GM23338 (cell line): ENCODE data around the gene TBC1D9B. TPM values are rescaled to one million over a fixed set of nuclear protein-coding genes. Genes with fewer than 3 reads are reported as not detected.
A peak's percentile ranks its signal among the peaks of the same experiment; 100 is the strongest.

Experiments
- ATAC-seq: fragments of 200-7000 bp; cut with Tn5 transposase; 3 replicates; pipeline ENCODE4 v1.9.1; 2020
- DNase-seq: peaks from one replicate; pipeline ENCODE4 v3.0.0-alpha.2; 2015; ENCODE audit warnings: low spot score
- H2AFZ ChIP-seq: fragments of 200-600 bp; sonication (generic); 2 replicates; pipeline ENCODE4 v1.8.0; 2016; ENCODE audit warnings: antibody characterized with exemption, mild to moderate bottlenecking, moderate library complexity
- H3F3A ChIP-seq: fragments of 200-600 bp; sonication (generic); replicated peaks from 2 replicates; pipeline ENCODE4 v1.8.0; 2017; ENCODE audit warnings: antibody characterized with exemption, mixed run types, low read depth
- H3K27ac ChIP-seq: fragments of 200-600 bp; sonication (generic); 2 replicates; pipeline ENCODE4 v1.6.1; 2016; ENCODE audit warnings: low read depth
- H3K27me3 ChIP-seq: fragments of 200-600 bp; sonication (generic); 2 replicates; pipeline ENCODE4 v1.8.0; 2016; ENCODE audit warnings: mild to moderate bottlenecking, mixed run types, moderate library complexity; ENCODE audit not compliant: insufficient read depth
- H3K36me3 ChIP-seq: fragments of 200-600 bp; sonication (generic); 2 replicates; pipeline ENCODE4 v1.8.0; 2016; ENCODE audit warnings: mild to moderate bottlenecking; ENCODE audit not compliant: insufficient read depth
- H3K4me1 ChIP-seq: fragments of 200-600 bp; sonication (generic); 2 replicates; pipeline ENCODE4 v1.8.0; 2016; ENCODE audit warnings: mild to moderate bottlenecking, moderate library complexity; ENCODE audit not compliant: insufficient read depth
- H3K4me2 ChIP-seq: fragments of 200-600 bp; sonication (generic); 2 replicates; pipeline ENCODE4 v1.7.1; 2017; ENCODE audit warnings: mixed run types
- H3K4me3 ChIP-seq: fragments of 200-600 bp; sonication (generic); 2 replicates; pipeline ENCODE4 v1.6.1; 2016; ENCODE audit warnings: mixed run types
- H3K79me2 ChIP-seq: fragments of 200-600 bp; sonication (generic); replicated peaks from 2 replicates; pipeline ENCODE4 v1.8.0; 2017; ENCODE audit warnings: mild to moderate bottlenecking; ENCODE audit not compliant: insufficient read depth
- H3K9me2 ChIP-seq: fragments of 200-600 bp; sonication (generic); 2 replicates; pipeline ENCODE4 v1.8.0; 2017; ENCODE audit not compliant: insufficient read depth
- H4K20me1 ChIP-seq: fragments of 200-600 bp; sonication (generic); replicated peaks from 2 replicates; pipeline ENCODE4 v1.8.0; 2017; ENCODE audit warnings: mild to moderate bottlenecking; ENCODE audit not compliant: insufficient read depth
- H3K27ac Mint-ChIP-seq: 2 replicates; pipeline ENCODE4 v1.8.0; 2020; ENCODE audit warnings: inconsistent platforms, mild to moderate bottlenecking, moderate library complexity, mixed read lengths
- H3K27me3 Mint-ChIP-seq: 3 replicates; pipeline ENCODE4 v1.8.0; 2022; ENCODE audit warnings: low read depth, mild to moderate bottlenecking, moderate library complexity, mixed read lengths, inconsistent platforms; ENCODE audit not compliant: insufficient read depth, poor library complexity
- H3K36me3 Mint-ChIP-seq: 3 replicates; pipeline ENCODE4 v1.8.0; 2021; ENCODE audit warnings: low read depth, mild to moderate bottlenecking, inconsistent platforms, moderate library complexity, mixed read lengths
- H3K4me1 Mint-ChIP-seq: 3 replicates; pipeline ENCODE4 v1.8.0; 2020; ENCODE audit warnings: mild to moderate bottlenecking, inconsistent platforms, mixed read lengths
- H3K4me3 Mint-ChIP-seq: 3 replicates; pipeline ENCODE4 v1.8.0; 2021; ENCODE audit warnings: moderate library complexity, mild to moderate bottlenecking, inconsistent platforms, mixed read lengths
- H3K9me3 Mint-ChIP-seq: 3 replicates; pipeline ENCODE4 v1.8.0; 2020; ENCODE audit warnings: moderate library complexity, mild to moderate bottlenecking, inconsistent platforms, mixed read lengths
- CREB1 ChIP-seq: fragments of 250-450 bp; sonication (Bioruptor Pico); IDR thresholded peaks from 2 replicates; pipeline ENCODE4 v1.5.0; 2020; ENCODE audit warnings: low read depth, mild to moderate bottlenecking, moderate library complexity
- EZH2 ChIP-seq: fragments of 200-600 bp; sonication (generic); IDR thresholded peaks from one replicate; pipeline ENCODE4 v1.8.0; 2017; ENCODE audit warnings: antibody characterized with exemption, mild to moderate bottlenecking, low read depth; ENCODE audit not compliant: unreplicated experiment
- EZH2phosphoT487 ChIP-seq: fragments of 200-600 bp; sonication (generic); IDR thresholded peaks from one replicate; pipeline ENCODE4 v1.8.1; 2018; ENCODE audit warnings: antibody characterized with exemption; ENCODE audit not compliant: unreplicated experiment
- JUNB ChIP-seq: IDR thresholded peaks from one replicate; pipeline ENCODE4 v1.6.1; 2016; ENCODE audit warnings: antibody characterized with exemption; ENCODE audit not compliant: unreplicated experiment
- NANOG ChIP-seq: IDR thresholded peaks from 2 replicates; pipeline ENCODE4 v1.6.1; 2016; ENCODE audit warnings: antibody characterized with exemption, borderline replicate concordance
- POLR2AphosphoS5 ChIP-seq: IDR thresholded peaks from 2 replicates; pipeline ENCODE4 v1.6.1; 2016; ENCODE audit warnings: antibody characterized with exemption, low read depth
- STAT1 ChIP-seq: IDR thresholded peaks from one replicate; pipeline ENCODE4 v1.6.1; 2016; ENCODE audit warnings: antibody characterized with exemption; ENCODE audit not compliant: unreplicated experiment
- ZNF114 ChIP-seq: fragments of 250-450 bp; sonication (Bioruptor Pico); IDR thresholded peaks from 2 replicates; pipeline ENCODE4 v1.5.0; 2020; ENCODE audit warnings: mild to moderate bottlenecking, moderate library complexity
- ZNF331 ChIP-seq: fragments of 250-450 bp; sonication (Bioruptor Pico); IDR thresholded peaks from 2 replicates; pipeline ENCODE4 v1.5.0; 2020; ENCODE audit warnings: low read depth, mild to moderate bottlenecking, moderate library complexity
- polyA plus RNA-seq: library from polyadenylated mRNA; unstranded; fragments of >200 nt; fragmentation: Nextera tagmentation; extraction: Ambion mirVana; gene quantifications from 2 replicates; pipeline ENCODE4 v1.2.1, GENCODE V29; 2016
- total RNA-seq: library from RNA; depleted of rRNA; stranded (reverse); fragments of >200 nt; shearing (Covaris generic); gene quantifications from 2 replicates; pipeline ENCODE4 v1.2.3, GENCODE V29; 2014
- TF ChIP-seq, protein P1 (sequence below): fragments of 250-450 bp; sonication (Bioruptor Pico); IDR thresholded peaks from 2 replicates; pipeline ENCODE4 v1.5.0; 2020; ENCODE audit warnings: mild to moderate bottlenecking, moderate library complexity
- TF ChIP-seq, protein P2 (sequence below): IDR thresholded peaks from one replicate; pipeline ENCODE4 v1.6.1; 2018; ENCODE audit warnings: antibody characterized with exemption; ENCODE audit not compliant: unreplicated experiment
- TF ChIP-seq, protein P3 (sequence below): IDR thresholded peaks from 2 replicates; pipeline ENCODE4 v1.6.1; 2016; ENCODE audit warnings: antibody characterized with exemption
- TF ChIP-seq, protein P4 (sequence below), 2 experiments: fragments of 200-600 bp in 1 of 2; sonication (generic) in 1 of 2; conservative IDR thresholded peaks; 2 replicates each; pipeline versions ENCODE4 v1.5.1 to v1.6.1; 2016 to 2017; ENCODE audit warnings: antibody characterized with exemption in 2 of 2, low read depth in 2 of 2, mild to moderate bottlenecking in 2 of 2, moderate library complexity in 1 of 2

TBC1D9B gene
- total and polyA plus RNA-seq, 2 experiments from 2014 or later, result 19.0 to 38.0 TPM

DNA sequence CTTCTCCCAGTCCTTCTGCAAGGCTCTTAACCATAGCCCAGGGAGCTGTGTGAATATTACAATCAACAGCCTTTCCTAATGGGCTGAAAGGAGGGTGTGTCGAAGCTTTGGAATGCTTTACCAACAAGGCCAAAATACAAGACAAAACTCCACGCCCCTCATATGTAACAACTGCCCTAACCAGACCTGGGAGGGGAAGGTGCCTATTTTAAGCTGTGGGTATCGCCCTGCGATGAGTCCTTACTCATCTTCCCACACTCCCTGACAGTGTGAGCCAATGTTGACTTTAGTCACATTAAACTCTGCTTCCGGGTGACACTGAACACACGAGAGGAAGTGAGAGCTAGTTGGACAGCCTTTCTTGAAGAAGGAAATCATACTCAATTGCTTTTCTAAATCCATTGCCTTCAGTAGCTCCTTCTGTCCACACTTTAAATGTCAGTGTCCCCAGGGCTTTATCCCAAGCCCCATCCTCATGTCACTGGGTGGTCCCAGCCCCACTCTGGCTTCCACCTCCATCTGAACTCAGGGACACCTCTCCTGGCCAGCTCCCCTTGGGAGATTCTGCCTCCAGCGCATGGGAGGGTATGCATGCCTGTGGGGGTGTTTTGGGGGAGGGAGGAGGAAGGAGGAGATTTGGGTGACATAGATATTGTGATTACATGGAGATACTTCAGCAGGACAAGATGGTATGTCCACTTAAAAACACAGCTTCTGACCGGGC lies 6.5 kb upstream of the TBC1D9B start:
- peaks cover 15% of the 10 kb centered on the region for H3K27me3 Mint-ChIP-seq
- no peak for ATAC-seq
- H3K4me1 Mint-ChIP-seq, result peaks cover 30% of the 10 kb centered on the region
- Histone ChIP-seq H3K4me3 (no peak overlapping the region), H3K4me1 (peaks cover 6% of the 10 kb centered on the region), H3K27me3 (no peaks in the 10 kb centered on the region), H3K36me3 (no peaks in the 10 kb centered on the region), H3K4me2 (no peak overlapping the region), H3K9me2 (no peaks in the 10 kb centered on the region), H3F3A (peaks cover 4% of the 10 kb centered on the region; the same call in 1 of the 2 replicates), H4K20me1 (no peaks in the 10 kb centered on the region), H3K79me2 (no peaks in the 10 kb centered on the region), H2AFZ (no peak overlapping the region), H3K27ac (no peak overlapping the region)
- no peak for TF ChIP-seq ZNF114 (CRISPR knock-in tag)
- TF ChIP-seq, protein P1, sequence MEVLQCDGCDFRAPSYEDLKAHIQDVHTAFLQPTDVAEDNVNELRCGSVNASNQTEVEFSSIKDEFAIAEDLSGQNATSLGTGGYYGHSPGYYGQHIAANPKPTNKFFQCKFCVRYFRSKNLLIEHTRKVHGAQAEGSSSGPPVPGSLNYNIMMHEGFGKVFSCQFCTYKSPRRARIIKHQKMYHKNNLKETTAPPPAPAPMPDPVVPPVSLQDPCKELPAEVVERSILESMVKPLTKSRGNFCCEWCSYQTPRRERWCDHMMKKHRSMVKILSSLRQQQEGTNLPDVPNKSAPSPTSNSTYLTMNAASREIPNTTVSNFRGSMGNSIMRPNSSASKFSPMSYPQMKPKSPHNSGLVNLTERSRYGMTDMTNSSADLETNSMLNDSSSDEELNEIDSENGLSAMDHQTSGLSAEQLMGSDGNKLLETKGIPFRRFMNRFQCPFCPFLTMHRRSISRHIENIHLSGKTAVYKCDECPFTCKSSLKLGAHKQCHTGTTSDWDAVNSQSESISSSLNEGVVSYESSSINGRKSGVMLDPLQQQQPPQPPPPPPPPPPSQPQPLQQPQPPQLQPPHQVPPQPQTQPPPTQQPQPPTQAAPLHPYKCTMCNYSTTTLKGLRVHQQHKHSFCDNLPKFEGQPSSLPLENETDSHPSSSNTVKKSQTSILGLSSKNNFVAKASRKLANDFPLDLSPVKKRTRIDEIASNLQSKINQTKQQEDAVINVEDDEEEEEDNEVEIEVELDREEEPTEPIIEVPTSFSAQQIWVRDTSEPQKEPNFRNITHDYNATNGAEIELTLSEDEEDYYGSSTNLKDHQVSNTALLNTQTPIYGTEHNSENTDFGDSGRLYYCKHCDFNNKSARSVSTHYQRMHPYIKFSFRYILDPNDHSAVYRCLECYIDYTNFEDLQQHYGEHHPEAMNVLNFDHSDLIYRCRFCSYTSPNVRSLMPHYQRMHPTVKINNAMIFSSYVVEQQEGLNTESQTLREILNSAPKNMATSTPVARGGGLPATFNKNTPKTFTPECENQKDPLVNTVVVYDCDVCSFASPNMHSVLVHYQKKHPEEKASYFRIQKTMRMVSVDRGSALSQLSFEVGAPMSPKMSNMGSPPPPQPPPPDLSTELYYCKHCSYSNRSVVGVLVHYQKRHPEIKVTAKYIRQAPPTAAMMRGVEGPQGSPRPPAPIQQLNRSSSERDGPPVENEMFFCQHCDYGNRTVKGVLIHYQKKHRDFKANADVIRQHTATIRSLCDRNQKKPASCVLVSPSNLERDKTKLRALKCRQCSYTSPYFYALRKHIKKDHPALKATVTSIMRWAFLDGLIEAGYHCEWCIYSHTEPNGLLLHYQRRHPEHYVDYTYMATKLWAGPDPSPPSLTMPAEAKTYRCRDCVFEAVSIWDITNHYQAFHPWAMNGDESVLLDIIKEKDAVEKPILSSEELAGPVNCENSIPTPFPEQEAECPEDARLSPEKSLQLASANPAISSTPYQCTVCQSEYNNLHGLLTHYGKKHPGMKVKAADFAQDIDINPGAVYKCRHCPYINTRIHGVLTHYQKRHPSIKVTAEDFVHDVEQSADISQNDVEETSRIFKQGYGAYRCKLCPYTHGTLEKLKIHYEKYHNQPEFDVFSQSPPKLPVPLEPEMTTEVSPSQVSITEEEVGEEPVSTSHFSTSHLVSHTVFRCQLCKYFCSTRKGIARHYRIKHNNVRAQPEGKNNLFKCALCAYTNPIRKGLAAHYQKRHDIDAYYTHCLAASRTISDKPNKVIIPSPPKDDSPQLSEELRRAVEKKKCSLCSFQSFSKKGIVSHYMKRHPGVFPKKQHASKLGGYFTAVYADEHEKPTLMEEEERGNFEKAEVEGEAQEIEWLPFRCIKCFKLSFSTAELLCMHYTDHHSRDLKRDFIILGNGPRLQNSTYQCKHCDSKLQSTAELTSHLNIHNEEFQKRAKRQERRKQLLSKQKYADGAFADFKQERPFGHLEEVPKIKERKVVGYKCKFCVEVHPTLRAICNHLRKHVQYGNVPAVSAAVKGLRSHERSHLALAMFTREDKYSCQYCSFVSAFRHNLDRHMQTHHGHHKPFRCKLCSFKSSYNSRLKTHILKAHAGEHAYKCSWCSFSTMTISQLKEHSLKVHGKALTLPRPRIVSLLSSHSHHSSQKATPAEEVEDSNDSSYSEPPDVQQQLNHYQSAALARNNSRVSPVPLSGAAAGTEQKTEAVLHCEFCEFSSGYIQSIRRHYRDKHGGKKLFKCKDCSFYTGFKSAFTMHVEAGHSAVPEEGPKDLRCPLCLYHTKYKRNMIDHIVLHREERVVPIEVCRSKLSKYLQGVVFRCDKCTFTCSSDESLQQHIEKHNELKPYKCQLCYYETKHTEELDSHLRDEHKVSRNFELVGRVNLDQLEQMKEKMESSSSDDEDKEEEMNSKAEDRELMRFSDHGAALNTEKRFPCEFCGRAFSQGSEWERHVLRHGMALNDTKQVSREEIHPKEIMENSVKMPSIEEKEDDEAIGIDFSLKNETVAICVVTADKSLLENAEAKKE (CRISPR knock-in tag), result no peak
- TF ChIP-seq ZNF331 (CRISPR knock-in tag), result no peak
- no peak for TF ChIP-seq NANOG
- TF ChIP-seq STAT1, result no peak
- no peak for TF ChIP-seq EZH2phosphoT487
- TF ChIP-seq, protein P2, sequence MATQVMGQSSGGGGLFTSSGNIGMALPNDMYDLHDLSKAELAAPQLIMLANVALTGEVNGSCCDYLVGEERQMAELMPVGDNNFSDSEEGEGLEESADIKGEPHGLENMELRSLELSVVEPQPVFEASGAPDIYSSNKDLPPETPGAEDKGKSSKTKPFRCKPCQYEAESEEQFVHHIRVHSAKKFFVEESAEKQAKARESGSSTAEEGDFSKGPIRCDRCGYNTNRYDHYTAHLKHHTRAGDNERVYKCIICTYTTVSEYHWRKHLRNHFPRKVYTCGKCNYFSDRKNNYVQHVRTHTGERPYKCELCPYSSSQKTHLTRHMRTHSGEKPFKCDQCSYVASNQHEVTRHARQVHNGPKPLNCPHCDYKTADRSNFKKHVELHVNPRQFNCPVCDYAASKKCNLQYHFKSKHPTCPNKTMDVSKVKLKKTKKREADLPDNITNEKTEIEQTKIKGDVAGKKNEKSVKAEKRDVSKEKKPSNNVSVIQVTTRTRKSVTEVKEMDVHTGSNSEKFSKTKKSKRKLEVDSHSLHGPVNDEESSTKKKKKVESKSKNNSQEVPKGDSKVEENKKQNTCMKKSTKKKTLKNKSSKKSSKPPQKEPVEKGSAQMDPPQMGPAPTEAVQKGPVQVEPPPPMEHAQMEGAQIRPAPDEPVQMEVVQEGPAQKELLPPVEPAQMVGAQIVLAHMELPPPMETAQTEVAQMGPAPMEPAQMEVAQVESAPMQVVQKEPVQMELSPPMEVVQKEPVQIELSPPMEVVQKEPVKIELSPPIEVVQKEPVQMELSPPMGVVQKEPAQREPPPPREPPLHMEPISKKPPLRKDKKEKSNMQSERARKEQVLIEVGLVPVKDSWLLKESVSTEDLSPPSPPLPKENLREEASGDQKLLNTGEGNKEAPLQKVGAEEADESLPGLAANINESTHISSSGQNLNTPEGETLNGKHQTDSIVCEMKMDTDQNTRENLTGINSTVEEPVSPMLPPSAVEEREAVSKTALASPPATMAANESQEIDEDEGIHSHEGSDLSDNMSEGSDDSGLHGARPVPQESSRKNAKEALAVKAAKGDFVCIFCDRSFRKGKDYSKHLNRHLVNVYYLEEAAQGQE, result no peak
- no peak for TF ChIP-seq POLR2AphosphoS5
- TF ChIP-seq CREB1, result no peak
- TF ChIP-seq EZH2, result no peak
- TF ChIP-seq, protein P3, sequence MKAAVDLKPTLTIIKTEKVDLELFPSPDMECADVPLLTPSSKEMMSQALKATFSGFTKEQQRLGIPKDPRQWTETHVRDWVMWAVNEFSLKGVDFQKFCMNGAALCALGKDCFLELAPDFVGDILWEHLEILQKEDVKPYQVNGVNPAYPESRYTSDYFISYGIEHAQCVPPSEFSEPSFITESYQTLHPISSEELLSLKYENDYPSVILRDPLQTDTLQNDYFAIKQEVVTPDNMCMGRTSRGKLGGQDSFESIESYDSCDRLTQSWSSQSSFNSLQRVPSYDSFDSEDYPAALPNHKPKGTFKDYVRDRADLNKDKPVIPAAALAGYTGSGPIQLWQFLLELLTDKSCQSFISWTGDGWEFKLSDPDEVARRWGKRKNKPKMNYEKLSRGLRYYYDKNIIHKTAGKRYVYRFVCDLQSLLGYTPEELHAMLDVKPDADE, result no peak
- TF ChIP-seq, protein P4, sequence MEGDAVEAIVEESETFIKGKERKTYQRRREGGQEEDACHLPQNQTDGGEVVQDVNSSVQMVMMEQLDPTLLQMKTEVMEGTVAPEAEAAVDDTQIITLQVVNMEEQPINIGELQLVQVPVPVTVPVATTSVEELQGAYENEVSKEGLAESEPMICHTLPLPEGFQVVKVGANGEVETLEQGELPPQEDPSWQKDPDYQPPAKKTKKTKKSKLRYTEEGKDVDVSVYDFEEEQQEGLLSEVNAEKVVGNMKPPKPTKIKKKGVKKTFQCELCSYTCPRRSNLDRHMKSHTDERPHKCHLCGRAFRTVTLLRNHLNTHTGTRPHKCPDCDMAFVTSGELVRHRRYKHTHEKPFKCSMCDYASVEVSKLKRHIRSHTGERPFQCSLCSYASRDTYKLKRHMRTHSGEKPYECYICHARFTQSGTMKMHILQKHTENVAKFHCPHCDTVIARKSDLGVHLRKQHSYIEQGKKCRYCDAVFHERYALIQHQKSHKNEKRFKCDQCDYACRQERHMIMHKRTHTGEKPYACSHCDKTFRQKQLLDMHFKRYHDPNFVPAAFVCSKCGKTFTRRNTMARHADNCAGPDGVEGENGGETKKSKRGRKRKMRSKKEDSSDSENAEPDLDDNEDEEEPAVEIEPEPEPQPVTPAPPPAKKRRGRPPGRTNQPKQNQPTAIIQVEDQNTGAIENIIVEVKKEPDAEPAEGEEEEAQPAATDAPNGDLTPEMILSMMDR (conservative IDR thresholded peaks at IDR 0.05; ENCODE audit: low read depth in 2 of 2), result no peak
- TF ChIP-seq JUNB, result no peak
- no peak overlapping the region for H3K27ac Mint-ChIP-seq
- H3K36me3 Mint-ChIP-seq, result no peaks in the 10 kb centered on the region
- peak; percentile 14 for DNase-seq
- no peak overlapping the region for H3K4me3 Mint-ChIP-seq
- no peaks in the 10 kb centered on the region; the same call in 2 of the 3 replicates for H3K9me3 Mint-ChIP-seq
